Stimulated activated CD8-positive, alpha-beta memory T cell treated with anti-CD3 and anti-CD28 coated beads, Interleukin-7, amount 100 ng/mL, for 4 hours (primary cell): Measurements from ENCODE around the gene CLRN2.
"Not testable (repeated sequence)": the region's sequence is repeated elsewhere in the genome, so short reads cannot be mapped to it uniquely, and the experiment has no call there.

Experiments
- DNase-seq, 2 donors: peaks; one replicate each; pipeline ENCODE4 v3.0.0-alpha.2; 2020; ENCODE audit warnings: low read depth in 2 of 2

The CLRN2 gene

GRCh38 chr4:17504081-17504480 lies 10.9 kb upstream of the CLRN2 start:
- no peak for DNase-seq

- no peak for DNase-seq
These were observed 4.4 kb upstream of the CLRN2 start for GRCh38 chr4:17510582-17510981.

- DNase-seq = no peak
These were observed 3.9 kb upstream of the CLRN2 start for GRCh38 chr4:17511051-17511450.

- peak; percentile 22 to 41 for DNase-seq
These were observed 3.4 kb upstream of the CLRN2 start for GRCh38 chr4:17511509-17511949.

- DNase-seq = peak; percentile 21 to 69
These were observed 2.8 kb upstream of the CLRN2 start, which contains the start of gene QDPR for GRCh38 chr4:17511950-17512795. Gene QDPR, minus strand, starts transcription at chr4:17512090. Its CDS starts 36 bp downstream, at chr4:17512054.

GRCh38 chr4:17512973-17513665 lies 1.8 kb upstream of the CLRN2 start:
- DNase-seq = no peak

GRCh38 chr4:17515445-17516407 lies 761 bp downstream of the CLRN2 start:
- DNase-seq = no peak

- no peak for DNase-seq
These were observed 2.0 kb downstream of the CLRN2 start for GRCh38 chr4:17516980-17517379.

- no peak for DNase-seq
These were observed 2.7 kb downstream of the CLRN2 start for GRCh38 chr4:17517664-17518063.

GRCh38 chr4:17521595-17521994 lies 6.6 kb downstream of the CLRN2 start:
- no peak for DNase-seq

- no peak for DNase-seq
These were observed 8.7 kb downstream of the CLRN2 start for GRCh38 chr4:17523662-17524061.

GRCh38 chr4:17526695-17527477 lies 11.9 kb downstream of the CLRN2 start:
- DNase-seq = no peak

- DNase-seq = no peak
These were observed 13.7 kb downstream of the CLRN2 start for GRCh38 chr4:17528551-17529165.

GRCh38 chr4:17531538-17532285 lies 16.7 kb downstream of the CLRN2 start:
- DNase-seq = no peak

GRCh38 chr4:17534705-17535104 lies 19.7 kb downstream of the CLRN2 start:
- DNase-seq = no peak

GRCh38 chr4:17535242-17535641 lies 20.3 kb downstream of the CLRN2 start:
- no peak for DNase-seq

- no peak for DNase-seq
These were observed 20.9 kb downstream of the CLRN2 start for GRCh38 chr4:17535906-17536305.

GRCh38 chr4:17537060-17537459 lies 22.1 kb downstream of the CLRN2 start:
- DNase-seq = not testable (repeated sequence)

GRCh38 chr4:17544205-17544604 lies 29.2 kb downstream of the CLRN2 start:
- DNase-seq = no peak

GRCh38 chr4:17544831-17545234 lies 29.9 kb downstream of the CLRN2 start:
- DNase-seq = no peak
